ENCODE measurements around the gene GUK1.

- TF ChIP-seq CTCF (IDR thresholded peaks at IDR 0.05) (no peak), EZH2 (IDR thresholded peaks at IDR 0.05; ENCODE audit: borderline replicate concordance, insufficient read depth, low read depth, low read length, poor library complexity, severe bottlenecking) (no peak)
Observed at GRCh38 chr1:228142701-228143136, 2.6 kb downstream of the GUK1 start.

Data from B cell (primary cell).